Karpas-422 (cell line): Measurements from ENCODE around the gene C6orf136. TPM values are rescaled to one million over a fixed set of nuclear protein-coding genes. Genes with fewer than 3 reads are reported as not detected.
A peak's percentile ranks its signal among the peaks of the same experiment; 100 is the strongest.

Experiments used
- DNase-seq: peaks from one replicate; pipeline ENCODE4 v3.0.0-alpha.2; 2015
- H2AFZ ChIP-seq: fragments of 200-600 bp; sonication (generic); 2 replicates; pipeline ENCODE4 v1.6.1; 2014; ENCODE audit warnings: antibody characterized with exemption, low read length, mixed read lengths
- H3K27ac ChIP-seq: fragments of 200-600 bp; sonication (generic); 2 replicates; pipeline ENCODE4 v1.5.1; 2014; ENCODE audit warnings: mild to moderate bottlenecking, low read length, moderate library complexity
- H3K27me3 ChIP-seq: fragments of 200-600 bp; sonication (generic); 2 replicates; pipeline ENCODE4 v1.6.1; 2014; ENCODE audit warnings: low read length, mixed read lengths
- H3K36me3 ChIP-seq: fragments of 200-600 bp; sonication (generic); 2 replicates; pipeline ENCODE4 v1.6.1; 2014; ENCODE audit warnings: low read length, mixed read lengths; ENCODE audit not compliant: insufficient read depth
- H3K4me1 ChIP-seq: fragments of 200-600 bp; sonication (generic); 2 replicates; pipeline ENCODE4 v1.6.1; 2014; ENCODE audit warnings: mild to moderate bottlenecking, low read length, mixed read lengths
- H3K4me2 ChIP-seq: fragments of 200-600 bp; sonication (generic); 2 replicates; pipeline ENCODE4 v1.6.1; 2014; ENCODE audit warnings: low read length, low read depth, mild to moderate bottlenecking; ENCODE audit not compliant: poor library complexity, severe bottlenecking
- H3K4me3 ChIP-seq: fragments of 200-600 bp; sonication (generic); 2 replicates; pipeline ENCODE4 v1.5.1; 2014; ENCODE audit warnings: mild to moderate bottlenecking, antibody characterized with exemption, low read length, mixed read lengths
- H3K79me2 ChIP-seq: fragments of 200-600 bp; sonication (generic); 2 replicates; pipeline ENCODE4 v1.6.1; 2014; ENCODE audit warnings: mild to moderate bottlenecking, low read length, mixed read lengths
- H3K9ac ChIP-seq: fragments of 200-600 bp; sonication (generic); 2 replicates; pipeline ENCODE4 v1.6.0; 2014; ENCODE audit warnings: low read length
- H3K9me2 ChIP-seq: fragments of 200-600 bp; sonication (generic), shearing (Covaris generic); replicated peaks from 2 replicates; pipeline ENCODE4 v1.6.0; 2014; ENCODE audit warnings: mild to moderate bottlenecking, low read length, moderate library complexity; ENCODE audit not compliant: insufficient read depth
- H3K9me3 ChIP-seq: fragments of 300-700, 200-600 bp; sonication (generic); 2 replicates; pipeline ENCODE4 v1.6.1; 2014; ENCODE audit warnings: low read length, mixed read lengths
- H4K20me1 ChIP-seq: fragments of 200-600 bp; sonication (generic); 2 replicates; pipeline ENCODE4 v1.6.1; 2014; ENCODE audit warnings: mild to moderate bottlenecking, antibody characterized with exemption, low read length, low read depth; ENCODE audit not compliant: insufficient read depth
- total RNA-seq: library from RNA; depleted of rRNA; stranded (reverse); fragments of >200 nt; shearing (Covaris generic); gene quantifications from 2 replicates; pipeline ENCODE4 v1.2.3, GENCODE V29; 2014; ENCODE audit warnings: low replicate concordance; rRNA removed

Gene C6orf136
- total RNA-seq, 1 experiment from 2014 or later = 5.6 TPM

- H3K4me3 ChIP-seq = peak overlapping the region; percentile 80
- H3K9me2 ChIP-seq = no peaks in the 10 kb centered on the region
- H3K4me1 ChIP-seq = peaks cover 50% of the 10 kb centered on the region
Observed at GRCh38 chr6:30689985-30690384, 43.1 kb downstream of the C6orf136 start.

GRCh38 chr6:30690403-30691207, 43.7 kb downstream of the C6orf136 start, which contains the start of gene NRM:
TSS of gene NRM (minus strand) at chr6:30690984. CDS start at chr6:30690974, 10 bp downstream.
- peak; percentile 92 for DNase-seq
- peak within 1 kb of the TSS; percentile 80 for H3K4me3 ChIP-seq

More at GRCh38 chr6:30689985-30690384, 43.1 kb downstream of the C6orf136 start:
- peaks cover 24% of the 10 kb centered on the region for H3K79me2 ChIP-seq
- no peak overlapping the region for H2AFZ ChIP-seq
- no peaks in the 10 kb centered on the region for H3K9me3 ChIP-seq
- H4K20me1 ChIP-seq = no peaks in the 10 kb centered on the region
- DNase-seq = no peak
- no peaks in the 10 kb centered on the region for H3K36me3 ChIP-seq
- H3K4me2 ChIP-seq = peak overlapping the region; percentile 97
- peak overlapping the region; percentile 96 for H3K9ac ChIP-seq
- no peaks in the 10 kb centered on the region for H3K27me3 ChIP-seq
- H3K27ac ChIP-seq = peak overlapping the region; percentile 98

GRCh38 chr6:30691208-30691847, 44.4 kb downstream of the C6orf136 start:
- Histone ChIP-seq H3K9me3 (no peaks in the 10 kb centered on the region), H3K9me2 (no peaks in the 10 kb centered on the region), H3K79me2 (peaks cover 11% of the 10 kb centered on the region), H3K4me3 (peak overlapping the region; percentile 80), H3K4me2 (peak overlapping the region; percentile 97), H3K36me3 (no peaks in the 10 kb centered on the region), H2AFZ (peak overlapping the region; percentile 57; the same call in 1 of the 2 replicates), H3K9ac (peak overlapping the region; percentile 96), H3K4me1 (peaks cover 38% of the 10 kb centered on the region), H4K20me1 (no peaks in the 10 kb centered on the region), H3K27ac (no peak overlapping the region), H3K27me3 (no peaks in the 10 kb centered on the region)
- DNase-seq = no peak

More at GRCh38 chr6:30690403-30691207, 43.7 kb downstream of the C6orf136 start, which contains the start of gene NRM:
- peak within 1 kb of the TSS; percentile 96 for H3K9ac ChIP-seq
- H2AFZ ChIP-seq = peak within 1 kb of the TSS; percentile 57; the same call in 1 of the 2 replicates
- H3K9me2 ChIP-seq = no peaks in the 10 kb centered on the region
- H3K27me3 ChIP-seq = no peaks in the 10 kb centered on the region
- H3K4me2 ChIP-seq = peak within 1 kb of the TSS; percentile 97
- no peaks in the 10 kb centered on the region for H3K36me3 ChIP-seq
- H3K4me1 ChIP-seq = peaks cover 44% of the 10 kb centered on the region
- peak within 1 kb of the TSS; percentile 98 for H3K27ac ChIP-seq
- H3K79me2 ChIP-seq = peaks cover 18% of the 10 kb centered on the region
- H3K9me3 ChIP-seq = no peaks in the 10 kb centered on the region
- H4K20me1 ChIP-seq = no peaks in the 10 kb centered on the region

GRCh38 chr6:30696432-30696831, 49.5 kb downstream of the C6orf136 start:
- no peaks in the 10 kb centered on the region for H3K79me2 ChIP-seq
- no peaks in the 10 kb centered on the region for H3K9me3 ChIP-seq
- H3K9me2 ChIP-seq = no peaks in the 10 kb centered on the region
- no peak for DNase-seq
- no peak overlapping the region for H3K4me2 ChIP-seq
- no peaks in the 10 kb centered on the region for H4K20me1 ChIP-seq
- H3K27me3 ChIP-seq = no peaks in the 10 kb centered on the region
- no peak overlapping the region for H2AFZ ChIP-seq
- no peak overlapping the region for H3K4me3 ChIP-seq
- no peaks in the 10 kb centered on the region for H3K36me3 ChIP-seq
- no peak overlapping the region for H3K27ac ChIP-seq
- H3K4me1 ChIP-seq = peaks cover 1% of the 10 kb centered on the region
- no peak overlapping the region for H3K9ac ChIP-seq

GRCh38 chr6:30700340-30700739, 53.4 kb downstream of the C6orf136 start:
- Histone ChIP-seq H3K9ac (no peak overlapping the region), H3K79me2 (no peaks in the 10 kb centered on the region), H3K9me3 (no peaks in the 10 kb centered on the region), H3K4me1 (no peaks in the 10 kb centered on the region), H3K27ac (no peak overlapping the region), H3K4me3 (no peak overlapping the region), H2AFZ (no peak overlapping the region), H3K9me2 (no peaks in the 10 kb centered on the region), H4K20me1 (no peaks in the 10 kb centered on the region), H3K36me3 (no peaks in the 10 kb centered on the region), H3K27me3 (no peaks in the 10 kb centered on the region), H3K4me2 (no peak overlapping the region)
- DNase-seq = no peak

Other genes starting within 250 kb of the C6orf136 start
- gene HLA-E, start 157.6 kb upstream of the C6orf136 start, total RNA-seq = 306 and 677 TPM in 2 replicates
- gene GNL1, start 90.6 kb upstream of the C6orf136 start, total RNA-seq = 48.6 and 53.9 TPM in 2 replicates
- 14.6 and 30.6 TPM in 2 replicates for gene PRR3, start 89.8 kb upstream of the C6orf136 start, total RNA-seq
- 14.4 and 26.0 TPM in 2 replicates for gene ABCF1, start 75.7 kb upstream of the C6orf136 start, total RNA-seq
- gene PPP1R10, start 29.9 kb upstream of the C6orf136 start, total RNA-seq = 64.3 and 170 TPM in 2 replicates
- gene MRPS18B, start 29.3 kb upstream of the C6orf136 start, total RNA-seq = 59.2 and 119 TPM in 2 replicates
- 9.6 and 10.3 TPM in 2 replicates for gene ATAT1, start 20.3 kb upstream of the C6orf136 start, total RNA-seq
- 26.5 and 36.1 TPM in 2 replicates for gene DHX16, start 25.9 kb downstream of the C6orf136 start, total RNA-seq
- gene PPP1R18, start 39.5 kb downstream of the C6orf136 start, total RNA-seq = 69.8 and 75.3 TPM in 2 replicates
- gene NRM, start 43.9 kb downstream of the C6orf136 start, total RNA-seq = 16.9 and 38.1 TPM in 2 replicates
- gene MDC1, start 70.1 kb downstream of the C6orf136 start, total RNA-seq = 9.4 and 11.0 TPM in 2 replicates
- gene TUBB, start 73.2 kb downstream of the C6orf136 start, total RNA-seq = 403 and 427 TPM in 2 replicates
- 58.2 and 103 TPM in 2 replicates for gene FLOT1, start 95.6 kb downstream of the C6orf136 start, total RNA-seq
- gene IER3, start 97.4 kb downstream of the C6orf136 start, total RNA-seq = 0.19 and 0.54 TPM in 2 replicates
- 0.15 and 0.25 TPM in 2 replicates for gene DDR1, start 237.4 kb downstream of the C6orf136 start, total RNA-seq